ENCODE measurements around the gene ATAD3B. TPM values are rescaled to one million over a fixed set of nuclear protein-coding genes. Genes with fewer than 3 reads are reported as not detected.

Gene ATAD3B
- total RNA-seq, 1 experiment from 2014 or later, result 63.6 TPM

- POLR2A ChIA-PET, result interaction anchor here (2.5 kb wide), 1 partner anchor 28 kb away, joined by 7 read pairs; no protein-coding TSS in a partner anchor
- peak; percentile 41 for ATAC-seq
- Mint-ChIP-seq H3K4me3 (peak within 1 kb of the TSS; percentile 71), H3K4me1 (peaks cover 22% of the 10 kb centered on the region), H3K27ac (peak within 1 kb of the TSS; percentile 84; the same call in 1 of the 2 replicates), H3K36me3 (no peaks in the 10 kb centered on the region), H3K27me3 (ENCODE audit: low read depth) (peaks cover 6% of the 10 kb centered on the region; the same call in 1 of the 2 replicates), H3K9me3 (no peaks in the 10 kb centered on the region)
- TF ChIP-seq SP1 (CRISPR knock-in tag; conservative IDR thresholded peaks at IDR 0.05) (peak; percentile 96), SMAD3 (CRISPR knock-in tag; IDR thresholded peaks at IDR 0.05; ENCODE audit: borderline replicate concordance) (no peak), USF2 (CRISPR knock-in tag; IDR thresholded peaks at IDR 0.05) (0 out of 2 replicates have a peak, but pooled peaks have one; percentile 24), ZNF416 (CRISPR knock-in tag; IDR thresholded peaks at IDR 0.05) (0 out of 2 replicates have a peak, but pooled peaks have one; percentile 58), E2F5 (CRISPR knock-in tag; IDR thresholded peaks at IDR 0.05) (peak; percentile 45; the same call in 1 of the 2 replicates), FOXP1 (CRISPR knock-in tag; IDR thresholded peaks at IDR 0.05; ENCODE audit: borderline replicate concordance) (peak; percentile 47; the same call in 1 of the 2 replicates), ZNF121 (CRISPR knock-in tag; IDR thresholded peaks at IDR 0.05) (peak; percentile 74; the same call in 1 of the 2 replicates), RORB (CRISPR knock-in tag; IDR thresholded peaks at IDR 0.05) (no peak), FOXK1 (CRISPR knock-in tag; IDR thresholded peaks at IDR 0.05) (peak; percentile 62; the same call in 1 of the 2 replicates), MAX (CRISPR knock-in tag; IDR thresholded peaks at IDR 0.05) (peak; percentile 43; the same call in 1 of the 2 replicates), E2F4 (CRISPR knock-in tag; IDR thresholded peaks at IDR 0.05; ENCODE audit: borderline replicate concordance, low read depth) (0 out of 2 replicates have a peak, but pooled peaks have one; percentile 18), SOX15 (CRISPR knock-in tag; IDR thresholded peaks at IDR 0.05) (no peak), ZMAT4 (CRISPR knock-in tag; IDR thresholded peaks at IDR 0.05) (no peak), PRDM15 (CRISPR knock-in tag; IDR thresholded peaks at IDR 0.05) (0 out of 2 replicates have a peak, but pooled peaks have one; percentile 14), ZNF232 (CRISPR knock-in tag; IDR thresholded peaks at IDR 0.05) (0 out of 2 replicates have a peak, but pooled peaks have one; percentile 56)
- CTCF ChIA-PET, result interaction anchor here (1.0 to 2.2 kb wide), 2 partner anchors 20 to 33 kb away, joined by 4 to 12 read pairs; no protein-coding TSS in a partner anchor
- DNase-seq (ENCODE audit: low spot score), result peak; percentile 69
These were observed 36.3 kb upstream of the ATAD3B start, which contains the start of gene VWA1 for GRCh38 chr1:1435106-1435903. Gene VWA1 (plus strand): TSS chr1:1435690. CDS start chr1:1435749, 59 bp downstream.

Measured in WTC11 (cell line).